Activated T-cell treated with anti-CD3 and anti-CD28 coated beads, Interleukin-2, amount 50 U/mL, for 24 hours (primary cell): Measurements from ENCODE around the gene KRT81.

Experiments
- DNase-seq: peaks from one replicate; pipeline ENCODE4 v3.0.0-alpha.2; 2020
- H3K27ac Mint-ChIP-seq: 2 replicates; pipeline ENCODE4 v1.8.0; 2020; ENCODE audit warnings: mild to moderate bottlenecking, mixed read lengths
- H3K27me3 Mint-ChIP-seq: 2 replicates; pipeline ENCODE4 v1.8.0; 2020; ENCODE audit warnings: mixed read lengths
- H3K36me3 Mint-ChIP-seq: 2 replicates; pipeline ENCODE4 v1.8.0; 2020; ENCODE audit warnings: low read depth, mixed read lengths
- H3K4me1 Mint-ChIP-seq: 2 replicates; pipeline ENCODE4 v1.8.0; 2020; ENCODE audit warnings: low read depth, mixed read lengths
- H3K4me3 Mint-ChIP-seq: 2 replicates; pipeline ENCODE4 v1.8.0; 2020; ENCODE audit warnings: mild to moderate bottlenecking, moderate library complexity, mixed read lengths
- H3K9me3 Mint-ChIP-seq: 2 replicates; pipeline ENCODE4 v1.8.0; 2020; ENCODE audit warnings: mixed read lengths

The KRT81 gene

DNA sequence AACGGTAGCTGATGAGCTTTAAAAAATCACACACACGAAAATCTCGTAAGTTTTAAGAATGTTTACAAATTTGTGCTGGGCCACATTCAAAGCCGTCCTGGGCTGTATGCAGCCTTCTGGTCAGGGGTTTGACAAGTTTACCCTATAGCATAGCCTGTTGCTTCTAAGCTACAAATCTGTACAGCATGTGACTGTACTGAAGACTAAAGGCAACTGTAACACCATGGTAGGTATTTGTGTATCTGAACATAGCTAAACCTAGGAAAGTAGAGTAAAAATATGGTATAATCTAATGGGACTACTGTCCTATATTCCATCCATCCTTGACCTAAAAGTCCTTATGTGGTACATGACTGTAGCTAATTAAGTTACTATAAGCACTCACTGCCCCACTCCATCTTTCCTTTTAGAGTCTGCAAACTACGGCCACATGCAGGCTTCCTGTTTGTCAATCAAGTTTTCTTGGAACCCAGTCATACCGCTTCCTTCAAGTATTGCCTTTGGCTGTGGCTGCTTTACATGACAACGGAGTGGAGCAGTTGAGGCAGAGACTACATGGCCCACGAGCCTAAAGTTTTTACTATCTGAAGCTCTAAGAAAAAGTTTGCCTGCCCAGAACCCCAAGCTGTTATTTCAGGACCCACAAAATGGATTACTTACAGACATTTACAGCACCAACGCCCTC lies 39.8 kb downstream of the KRT81 start:
- H3K36me3 Mint-ChIP-seq = no peaks in the 10 kb centered on the region
- H3K27ac Mint-ChIP-seq = no peak overlapping the region
- peaks cover 16% of the 10 kb centered on the region for H3K4me1 Mint-ChIP-seq
- DNase-seq = no peak
- H3K9me3 Mint-ChIP-seq = no peaks in the 10 kb centered on the region
- H3K4me3 Mint-ChIP-seq = no peak overlapping the region
- peaks cover 61% of the 10 kb centered on the region for H3K27me3 Mint-ChIP-seq

DNA sequence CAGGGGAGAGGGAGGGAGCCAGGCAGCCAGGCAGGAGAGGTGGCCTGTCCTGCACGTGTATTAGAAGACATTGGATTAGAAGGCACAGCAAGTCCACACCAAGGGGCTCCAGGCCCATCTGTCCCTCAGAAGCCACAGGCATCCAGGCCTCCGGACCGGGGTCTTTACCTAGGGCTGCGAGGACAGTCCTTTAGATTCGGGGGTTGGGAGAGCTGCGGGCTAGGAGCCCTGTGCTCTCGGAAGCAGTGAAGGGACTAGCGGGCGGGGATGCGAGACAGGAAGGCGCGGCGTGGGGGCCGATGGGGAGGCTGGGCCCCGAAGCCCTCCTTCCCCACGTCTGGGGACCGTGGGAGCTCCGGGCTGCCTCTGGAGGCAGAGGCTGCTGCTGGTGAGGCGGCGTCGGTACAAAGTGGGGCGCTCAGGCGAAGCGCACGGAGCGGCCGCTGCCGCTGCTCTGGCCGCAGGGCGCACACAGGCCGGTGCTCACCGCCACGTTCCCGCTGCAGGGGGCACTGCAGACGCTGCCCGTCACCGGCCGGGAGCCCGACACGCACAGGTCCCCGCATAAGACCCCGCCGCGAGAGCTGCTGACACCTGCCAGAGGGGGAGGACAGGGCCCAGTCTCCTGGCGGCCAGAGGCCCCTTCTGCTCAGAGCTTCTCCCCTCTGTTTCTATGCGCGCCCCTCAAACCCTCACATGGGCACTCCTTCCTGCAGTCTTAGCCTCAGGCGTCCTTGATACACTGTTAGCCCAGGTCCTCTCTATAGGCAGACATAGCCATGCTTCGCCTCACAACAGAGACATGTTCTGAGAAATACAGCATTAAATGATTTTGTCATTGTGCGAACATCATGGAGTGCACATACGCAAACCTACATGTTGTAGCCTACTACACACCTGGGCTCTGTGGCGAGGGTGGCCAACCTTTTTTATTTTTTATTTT lies 41.0 kb downstream of the KRT81 start:
- H3K27me3 Mint-ChIP-seq = peaks cover 49% of the 10 kb centered on the region
- DNase-seq = no peak
- peaks cover 18% of the 10 kb centered on the region for H3K4me1 Mint-ChIP-seq
- H3K36me3 Mint-ChIP-seq = no peaks in the 10 kb centered on the region
- H3K27ac Mint-ChIP-seq = no peak overlapping the region
- H3K4me3 Mint-ChIP-seq = no peak overlapping the region
- H3K9me3 Mint-ChIP-seq = no peaks in the 10 kb centered on the region

DNA sequence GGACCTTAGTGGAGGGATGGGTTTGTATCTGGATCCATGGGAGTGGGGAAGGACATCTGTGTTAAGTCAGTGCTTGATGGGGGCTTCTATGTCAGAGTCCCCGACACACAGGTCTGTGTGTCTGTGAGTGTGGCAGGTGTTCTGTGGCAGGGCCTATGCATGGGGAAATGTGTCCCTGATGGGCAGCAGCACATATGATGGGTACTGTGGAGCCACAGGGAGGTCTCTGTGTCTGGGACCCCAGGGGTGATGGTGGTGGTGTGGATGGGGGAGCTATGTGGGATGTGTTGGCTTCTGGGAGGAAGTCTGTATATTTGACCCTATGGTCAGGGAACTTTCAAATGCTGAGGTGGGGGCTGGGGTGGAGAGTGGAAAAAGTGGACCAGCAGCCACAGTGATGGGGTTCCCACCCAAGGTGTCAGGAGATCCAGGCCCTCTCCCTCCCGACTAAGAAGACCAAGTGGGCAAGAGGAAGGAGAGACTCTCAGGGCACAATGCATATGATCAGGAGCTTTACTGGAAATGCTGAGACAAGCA lies 41.8 kb downstream of the KRT81 start:
- Mint-ChIP-seq H3K36me3 (no peaks in the 10 kb centered on the region), H3K27me3 (peaks cover 43% of the 10 kb centered on the region), H3K4me3 (no peak overlapping the region)

DNA sequence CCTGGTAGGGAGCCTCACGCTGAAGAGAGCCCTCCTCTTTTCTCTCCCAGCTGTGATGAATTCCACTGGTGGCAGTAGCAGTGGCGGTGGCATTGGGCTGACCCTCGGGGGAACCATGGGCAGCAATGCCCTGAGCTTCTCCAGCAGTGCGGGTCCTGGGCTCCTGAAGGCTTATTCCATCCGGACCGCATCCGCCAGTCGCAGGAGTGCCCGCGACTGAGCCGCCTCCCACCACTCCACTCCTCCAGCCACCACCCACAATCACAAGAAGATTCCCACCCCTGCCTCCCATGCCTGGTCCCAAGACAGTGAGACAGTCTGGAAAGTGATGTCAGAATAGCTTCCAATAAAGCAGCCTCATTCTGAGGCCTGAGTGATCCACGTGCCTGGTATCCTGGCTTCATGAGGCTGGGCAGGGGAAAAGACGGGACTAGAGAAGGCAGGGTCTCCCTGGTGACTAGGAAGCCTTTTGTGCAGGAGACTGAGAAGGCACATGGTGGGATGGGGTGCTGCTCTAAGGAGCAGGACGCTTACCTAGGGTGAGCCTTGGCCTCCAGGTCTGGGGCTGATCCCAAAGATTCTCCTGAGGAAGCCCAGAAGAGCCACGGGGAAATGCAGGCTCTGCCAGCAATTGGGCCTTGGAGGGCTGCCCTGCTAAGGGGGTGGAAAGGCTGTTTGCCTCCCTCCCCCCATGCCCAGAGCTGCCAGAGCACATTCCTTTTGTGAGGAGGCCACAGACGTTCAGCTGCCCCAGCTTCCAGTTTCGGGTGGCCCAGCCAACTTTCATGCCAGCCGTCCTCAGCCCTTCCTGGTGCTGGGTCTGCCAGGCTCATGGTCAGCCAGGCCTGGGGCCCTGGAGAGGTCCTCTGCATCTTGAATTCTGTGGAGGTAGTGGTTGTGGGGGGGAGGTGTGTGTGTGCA lies 42.5 kb downstream of the KRT81 start:
- H3K9me3 Mint-ChIP-seq = no peaks in the 10 kb centered on the region
- H3K27ac Mint-ChIP-seq = no peak overlapping the region
- H3K36me3 Mint-ChIP-seq = no peaks in the 10 kb centered on the region
- peaks cover 42% of the 10 kb centered on the region for H3K27me3 Mint-ChIP-seq
- no peak overlapping the region for H3K4me3 Mint-ChIP-seq
- peak; percentile 11 for DNase-seq
- H3K4me1 Mint-ChIP-seq = peaks cover 26% of the 10 kb centered on the region

More for the DNA sequence above, 41.8 kb downstream of the KRT81 start:
- Mint-ChIP-seq H3K27ac (no peak overlapping the region), H3K9me3 (no peaks in the 10 kb centered on the region), H3K4me1 (peaks cover 19% of the 10 kb centered on the region)
- DNase-seq = peak; percentile 23

GRCh38 chr12:52247622-52248540 lies 43.5 kb downstream of the KRT81 start:
- H3K4me3 Mint-ChIP-seq = no peak overlapping the region
- peak; percentile 20 for DNase-seq
- H3K27me3 Mint-ChIP-seq = peaks cover 42% of the 10 kb centered on the region
- no peaks in the 10 kb centered on the region for H3K36me3 Mint-ChIP-seq
- no peak overlapping the region for H3K27ac Mint-ChIP-seq
- H3K4me1 Mint-ChIP-seq = peaks cover 34% of the 10 kb centered on the region
- no peaks in the 10 kb centered on the region for H3K9me3 Mint-ChIP-seq

DNA sequence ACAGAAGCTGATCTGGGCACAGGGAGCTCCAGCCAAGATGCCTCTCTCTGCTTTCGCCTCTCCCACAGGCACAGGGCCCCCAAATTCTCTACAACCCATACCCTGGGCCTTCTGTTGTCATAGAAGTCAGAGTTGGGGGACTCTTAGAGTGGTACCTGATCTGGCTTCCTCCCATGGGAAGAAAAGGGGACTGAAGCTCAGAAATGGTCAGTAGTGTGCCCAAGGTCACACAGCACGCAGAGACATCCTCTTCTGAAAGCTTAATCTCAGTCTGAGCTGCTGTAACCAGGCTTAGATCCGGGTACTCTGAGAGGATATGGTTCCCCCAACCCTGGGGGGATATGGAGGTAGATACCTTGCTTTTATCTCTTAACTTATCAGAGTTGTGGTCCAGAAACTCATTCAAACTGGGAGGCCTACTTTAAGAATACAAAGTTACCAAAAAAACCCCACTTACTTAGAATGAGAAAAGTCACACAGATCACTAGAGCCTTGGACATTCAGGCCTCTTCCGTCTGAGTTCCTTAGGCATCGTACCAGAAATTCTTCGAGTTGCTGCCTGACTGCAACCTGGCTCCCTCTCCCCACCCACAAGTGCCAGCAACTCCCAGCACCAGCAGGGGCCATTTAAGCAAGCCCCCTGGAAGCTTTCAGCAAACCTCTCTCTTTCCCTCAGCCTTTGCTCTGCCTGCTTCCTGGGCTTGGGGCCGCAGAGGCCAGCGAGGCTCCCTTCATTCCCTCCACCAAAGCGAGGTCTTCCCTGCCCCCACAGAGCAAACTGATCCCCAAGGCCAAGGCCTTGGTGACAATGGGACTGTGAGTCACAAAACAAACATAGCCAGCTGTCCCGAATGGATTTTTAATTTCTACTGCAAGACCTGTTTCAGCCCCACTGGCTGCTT lies 44.4 kb downstream of the KRT81 start:
- peaks cover 42% of the 10 kb centered on the region for H3K27me3 Mint-ChIP-seq
- H3K27ac Mint-ChIP-seq = no peak overlapping the region
- H3K36me3 Mint-ChIP-seq = no peaks in the 10 kb centered on the region
- peaks cover 32% of the 10 kb centered on the region for H3K4me1 Mint-ChIP-seq
- no peak overlapping the region for H3K4me3 Mint-ChIP-seq
- no peaks in the 10 kb centered on the region for H3K9me3 Mint-ChIP-seq
- DNase-seq = no peak

DNA sequence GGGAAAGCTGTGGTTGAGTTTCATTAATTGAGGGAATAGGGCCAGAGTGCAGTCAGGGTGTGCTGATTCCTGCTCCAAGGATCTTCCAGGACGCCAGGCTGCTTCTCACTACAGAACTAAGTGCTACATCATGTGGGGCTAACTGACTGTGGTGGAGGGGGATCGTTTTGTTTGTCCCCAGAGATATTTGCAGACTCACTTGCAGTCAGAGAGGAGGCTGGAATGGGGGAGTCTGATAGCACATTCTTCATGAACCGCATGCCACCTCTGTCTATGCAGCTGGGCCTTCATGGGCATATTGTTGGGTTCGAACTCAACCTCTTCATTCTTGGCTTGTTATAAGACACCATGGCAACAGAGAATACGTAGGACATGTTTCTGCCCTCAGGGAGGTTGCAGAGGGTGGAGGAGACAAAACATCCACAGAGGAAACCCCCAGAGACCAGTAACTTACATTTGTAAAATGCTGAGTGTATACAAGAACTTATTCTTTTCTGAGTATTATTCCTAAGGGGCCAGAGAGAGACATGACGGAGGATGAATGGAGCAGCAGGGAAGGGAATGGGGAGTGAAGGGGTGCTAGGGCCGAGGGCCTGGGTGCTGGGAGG lies 45.3 kb downstream of the KRT81 start:
- Mint-ChIP-seq H3K4me3 (no peak overlapping the region), H3K4me1 (peaks cover 23% of the 10 kb centered on the region), H3K9me3 (no peaks in the 10 kb centered on the region)

GRCh38 chr12:52245259-52245961 lies 45.9 kb downstream of the KRT81 start:
- Mint-ChIP-seq H3K36me3 (no peaks in the 10 kb centered on the region), H3K27ac (no peak overlapping the region), H3K9me3 (no peaks in the 10 kb centered on the region), H3K4me3 (no peak overlapping the region), H3K27me3 (peaks cover 32% of the 10 kb centered on the region), H3K4me1 (peaks cover 22% of the 10 kb centered on the region)
- DNase-seq = no peak

More for the DNA sequence above, 45.3 kb downstream of the KRT81 start:
- Mint-ChIP-seq H3K27me3 (peaks cover 35% of the 10 kb centered on the region), H3K27ac (no peak overlapping the region), H3K36me3 (no peaks in the 10 kb centered on the region)
- no peak for DNase-seq

DNA sequence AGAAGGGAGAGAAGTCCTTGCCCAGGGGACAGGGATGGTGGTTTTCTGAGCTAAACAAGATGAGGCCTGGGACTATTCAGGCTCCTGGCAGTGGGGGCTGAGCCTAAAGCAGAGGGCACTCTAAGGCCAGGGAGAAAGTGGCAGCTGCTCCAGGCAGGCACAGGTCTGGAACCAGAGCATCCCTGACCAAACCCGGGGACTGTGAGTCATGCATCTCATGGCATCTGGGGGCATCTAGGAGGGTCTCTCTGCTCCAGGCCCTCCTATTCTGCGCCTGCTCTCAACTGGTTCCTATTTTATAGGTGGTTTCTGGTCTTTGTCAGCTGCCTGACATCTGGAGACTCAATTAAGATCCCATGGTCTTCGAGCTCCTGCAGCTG lies 46.7 kb downstream of the KRT81 start:
- Mint-ChIP-seq H3K27me3 (peaks cover 26% of the 10 kb centered on the region), H3K4me1 (peaks cover 18% of the 10 kb centered on the region), H3K9me3 (no peaks in the 10 kb centered on the region), H3K27ac (peak overlapping the region; percentile 88), H3K36me3 (no peaks in the 10 kb centered on the region), H3K4me3 (peak overlapping the region; percentile 44)
- DNase-seq = no peak

DNA sequence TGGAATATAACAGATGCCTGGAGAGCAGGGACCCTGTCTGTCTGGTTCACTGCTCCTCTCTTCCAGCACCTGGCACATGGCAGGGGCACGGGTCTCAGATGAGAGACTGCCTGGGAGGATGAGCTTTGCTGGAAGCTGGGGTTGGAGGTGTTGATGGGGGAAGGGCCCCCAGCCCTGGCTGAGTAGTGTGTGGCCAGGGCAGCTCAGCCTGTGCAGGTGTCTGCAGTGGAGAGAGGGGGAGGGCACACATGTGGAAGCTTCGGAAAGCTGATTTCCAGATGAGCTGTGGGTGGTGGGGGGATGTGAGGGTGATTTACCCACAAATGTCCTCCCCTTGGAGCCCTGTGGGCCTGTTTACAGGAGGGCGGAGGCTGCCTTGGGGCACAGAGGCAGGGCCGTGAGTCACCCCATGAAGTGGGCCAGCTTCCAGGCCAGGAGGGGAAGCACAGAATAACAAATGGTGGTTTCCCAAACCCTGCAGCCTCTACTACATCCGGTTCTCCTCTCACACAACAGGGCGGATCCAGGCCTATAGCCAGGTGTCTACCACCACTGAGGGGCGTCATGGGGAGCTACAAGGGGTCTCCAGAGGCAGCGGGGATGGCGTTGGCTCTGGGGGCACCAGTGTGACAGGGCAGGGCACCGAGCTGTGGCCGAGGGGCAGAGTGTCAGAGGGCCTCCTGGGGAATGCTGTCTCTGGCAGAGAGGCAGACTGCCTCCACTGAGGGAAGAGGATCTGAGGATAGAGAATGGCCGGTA lies 47.3 kb downstream of the KRT81 start:
- Mint-ChIP-seq H3K4me1 (peaks cover 18% of the 10 kb centered on the region), H3K27ac (peak overlapping the region; percentile 88), H3K4me3 (peak overlapping the region; percentile 44), H3K27me3 (peaks cover 21% of the 10 kb centered on the region), H3K9me3 (no peaks in the 10 kb centered on the region), H3K36me3 (no peaks in the 10 kb centered on the region)
- peak; percentile 72 for DNase-seq

DNA sequence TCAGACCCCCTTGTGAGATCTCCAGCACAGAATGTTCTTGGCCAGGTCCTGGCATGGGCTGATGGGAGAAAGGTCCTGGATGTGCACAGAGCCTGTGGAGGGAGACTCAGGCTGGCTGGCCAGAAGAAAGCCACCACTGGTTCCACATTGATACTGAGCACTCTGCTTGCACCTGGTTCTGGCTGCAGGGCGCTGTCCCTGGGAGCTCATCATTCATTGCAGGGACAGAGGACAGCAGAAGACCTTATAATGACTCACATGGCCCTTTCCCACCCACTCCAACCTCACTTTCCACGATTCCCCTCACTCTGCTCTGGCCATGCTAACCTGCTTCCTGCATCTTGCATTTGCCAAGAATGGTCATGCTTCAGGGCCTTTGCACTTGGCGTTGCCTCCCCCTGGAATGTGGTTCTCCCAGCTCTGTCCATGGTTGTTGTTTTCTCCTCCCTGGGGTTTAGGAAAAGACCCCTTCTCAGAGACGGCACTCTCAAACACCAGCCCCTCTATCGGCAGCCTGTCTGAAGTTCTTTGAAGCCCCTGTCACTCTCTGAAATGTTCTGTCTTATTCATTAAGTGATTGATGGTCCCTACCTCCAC lies 48.0 kb downstream of the KRT81 start:
- DNase-seq = no peak
- H3K27me3 Mint-ChIP-seq = peaks cover 15% of the 10 kb centered on the region
- no peak overlapping the region for H3K4me3 Mint-ChIP-seq
- no peaks in the 10 kb centered on the region for H3K36me3 Mint-ChIP-seq
- H3K27ac Mint-ChIP-seq = peak overlapping the region; percentile 88
- no peaks in the 10 kb centered on the region for H3K9me3 Mint-ChIP-seq
- peaks cover 18% of the 10 kb centered on the region for H3K4me1 Mint-ChIP-seq
